ENCODE measurements around the gene SGK1. TPM values are rescaled to one million over a fixed set of nuclear protein-coding genes. Genes with fewer than 3 reads are reported as not detected.

SGK1 gene
- total RNA-seq, 6 experiments from 2014 or later, result 75.4 to 117 (median 104) TPM

- H3K9me3 Mint-ChIP-seq, result no peaks in the 10 kb centered on the region
- peak overlapping the region; percentile 75 for H3K27ac Mint-ChIP-seq
- peak; percentile 94 for DNase-seq
- no peaks in the 10 kb centered on the region for H3K36me3 Mint-ChIP-seq (ENCODE audit: low read depth)
- H3K27me3 Mint-ChIP-seq (ENCODE audit: insufficient read depth), result no peaks in the 10 kb centered on the region; the same call in 1 of the 2 replicates
- H3K4me3 Mint-ChIP-seq, result peak overlapping the region; percentile 27; the same call in 1 of the 2 replicates
- TF ChIP-seq CTCF (IDR thresholded peaks at IDR 0.05), result no peak
- H3K4me1 Mint-ChIP-seq (ENCODE audit: low read depth), result peaks cover 28% of the 10 kb centered on the region
Observed at GRCh38 chr6:134347885-134348805, 30.2 kb upstream of the SGK1 start.

GRCh38 chr6:134346932-134347545 lies 29.1 kb upstream of the SGK1 start:
- H3K27me3 Mint-ChIP-seq (ENCODE audit: insufficient read depth), result no peaks in the 10 kb centered on the region; the same call in 1 of the 2 replicates
- TF ChIP-seq CTCF (IDR thresholded peaks at IDR 0.05), result no peak
- no peaks in the 10 kb centered on the region for H3K36me3 Mint-ChIP-seq (ENCODE audit: low read depth)

GRCh38 chr6:134345789-134346188 lies 27.9 kb upstream of the SGK1 start:
- H3K9me3 Mint-ChIP-seq, result no peaks in the 10 kb centered on the region
- no peak overlapping the region for H3K4me3 Mint-ChIP-seq
- H3K4me1 Mint-ChIP-seq (ENCODE audit: low read depth), result peaks cover 15% of the 10 kb centered on the region
- no peaks in the 10 kb centered on the region for H3K36me3 Mint-ChIP-seq (ENCODE audit: low read depth)
- no peak overlapping the region for H3K27ac Mint-ChIP-seq
- no peak for DNase-seq
- TF ChIP-seq CTCF (IDR thresholded peaks at IDR 0.05), result no peak
- H3K27me3 Mint-ChIP-seq (ENCODE audit: insufficient read depth), result no peaks in the 10 kb centered on the region; the same call in 1 of the 2 replicates

More at GRCh38 chr6:134346932-134347545, 29.1 kb upstream of the SGK1 start:
- Mint-ChIP-seq H3K4me3 (no peak overlapping the region), H3K9me3 (no peaks in the 10 kb centered on the region), H3K27ac (no peak overlapping the region), H3K4me1 (ENCODE audit: low read depth) (peaks cover 17% of the 10 kb centered on the region)
- DNase-seq, result no peak

GRCh38 chr6:134343066-134343465 lies 25.2 kb upstream of the SGK1 start:
- no peaks in the 10 kb centered on the region; the same call in 1 of the 2 replicates for H3K27me3 Mint-ChIP-seq (ENCODE audit: insufficient read depth)
- no peak overlapping the region for H3K27ac Mint-ChIP-seq
- peaks cover 5% of the 10 kb centered on the region for H3K4me1 Mint-ChIP-seq (ENCODE audit: low read depth)
- H3K36me3 Mint-ChIP-seq (ENCODE audit: low read depth), result no peaks in the 10 kb centered on the region
- no peak overlapping the region for H3K4me3 Mint-ChIP-seq
- H3K9me3 Mint-ChIP-seq, result no peaks in the 10 kb centered on the region
- TF ChIP-seq CTCF (IDR thresholded peaks at IDR 0.05), result no peak
- no peak for DNase-seq

GRCh38 chr6:134341999-134342567 lies 24.2 kb upstream of the SGK1 start:
- no peak for TF ChIP-seq CTCF (IDR thresholded peaks at IDR 0.05)
- H3K4me3 Mint-ChIP-seq, result no peak overlapping the region
- H3K27ac Mint-ChIP-seq, result no peak overlapping the region
- no peaks in the 10 kb centered on the region for H3K9me3 Mint-ChIP-seq
- no peak for DNase-seq
- no peaks in the 10 kb centered on the region for H3K36me3 Mint-ChIP-seq (ENCODE audit: low read depth)
- no peaks in the 10 kb centered on the region; the same call in 1 of the 2 replicates for H3K27me3 Mint-ChIP-seq (ENCODE audit: insufficient read depth)
- H3K4me1 Mint-ChIP-seq (ENCODE audit: low read depth), result no peaks in the 10 kb centered on the region
